Measurements from ENCODE around the gene DPP10.

Gene DPP10

GRCh38 chr2:115314119-115314518, 871.7 kb downstream of the DPP10 start:
- H3K27ac ChIP-seq = no peak overlapping the region
- DNase-seq (ENCODE audit: low spot score) = no peak
- no peak for TF ChIP-seq CTCF (conservative IDR thresholded peaks at IDR 0.05; ENCODE audit: low read depth)
- ChIA-PET POLR2A (ENCODE audit: low non-redundant PET) (no interaction called here), CTCF (no interaction called here)

- ChIA-PET CTCF (interaction anchor here (1.4 kb wide), 1 partner anchor 565 kb away, joined by 3 read pairs; no protein-coding TSS in a partner anchor), POLR2A (ENCODE audit: low non-redundant PET) (no interaction called here)
- no peak overlapping the region for H3K27ac ChIP-seq
- no peak for DNase-seq (ENCODE audit: low spot score)
- no peak for TF ChIP-seq CTCF (conservative IDR thresholded peaks at IDR 0.05; ENCODE audit: low read depth)
Measured at GRCh38 chr2:115327061-115327460, 884.6 kb downstream of the DPP10 start.

GRCh38 chr2:115359550-115359949, 917.1 kb downstream of the DPP10 start:
- POLR2A ChIA-PET (ENCODE audit: low non-redundant PET) = no interaction called here
- TF ChIP-seq CTCF (conservative IDR thresholded peaks at IDR 0.05; ENCODE audit: low read depth) = no peak

GRCh38 chr2:115364093-115364492, 921.7 kb downstream of the DPP10 start:
- CTCF ChIA-PET = no interaction called here
- POLR2A ChIA-PET (ENCODE audit: low non-redundant PET) = no interaction called here
- TF ChIP-seq CTCF (conservative IDR thresholded peaks at IDR 0.05; ENCODE audit: low read depth) = no peak
- H3K27ac ChIP-seq = no peak overlapping the region
- no peak for DNase-seq (ENCODE audit: low spot score)

More at GRCh38 chr2:115359550-115359949, 917.1 kb downstream of the DPP10 start:
- H3K27ac ChIP-seq = no peak overlapping the region
- CTCF ChIA-PET = no interaction called here
- no peak for DNase-seq (ENCODE audit: low spot score)

GRCh38 chr2:115369400-115369799, 927.0 kb downstream of the DPP10 start:
- POLR2A ChIA-PET (ENCODE audit: low non-redundant PET) = no interaction called here
- no peak for DNase-seq (ENCODE audit: low spot score)
- no peak overlapping the region for H3K27ac ChIP-seq
- TF ChIP-seq CTCF (conservative IDR thresholded peaks at IDR 0.05; ENCODE audit: low read depth) = no peak
- CTCF ChIA-PET = no interaction called here

GRCh38 chr2:115374981-115375380, 932.5 kb downstream of the DPP10 start:
- POLR2A ChIA-PET (ENCODE audit: low non-redundant PET) = no interaction called here
- no peak overlapping the region for H3K27ac ChIP-seq
- DNase-seq (ENCODE audit: low spot score) = no peak
- CTCF ChIA-PET = no interaction called here
- TF ChIP-seq CTCF (conservative IDR thresholded peaks at IDR 0.05; ENCODE audit: low read depth) = no peak

GRCh38 chr2:115384399-115384798, 942.0 kb downstream of the DPP10 start:
- TF ChIP-seq CTCF (conservative IDR thresholded peaks at IDR 0.05; ENCODE audit: low read depth) = no peak
- CTCF ChIA-PET = no interaction called here
- no peak overlapping the region for H3K27ac ChIP-seq
- DNase-seq (ENCODE audit: low spot score) = no peak
- POLR2A ChIA-PET (ENCODE audit: low non-redundant PET) = no interaction called here
